B cell (primary cell): ENCODE data around the gene QRICH1. TPM values are rescaled to one million over a fixed set of nuclear protein-coding genes. Genes with fewer than 3 reads are reported as not detected.

Source experiments
- ATAC-seq: fragments of 200-7000 bp; cut with Tn5 transposase; one replicate; pipeline ENCODE4 v1.10.0; 2021; ENCODE audit warnings: low read depth, mild to moderate bottlenecking, moderate number of reproducible peaks, moderate library complexity
- CTCF ChIA-PET: fragments of 350-600 bp; sonication (Branson Sonifier 250); formaldehyde crosslinking; loops from one replicate; lab custom pipeline; 2021; ENCODE audit warnings: antibody characterized with exemption, inconsistent platforms; lab: Charles Lee
- POLR2A ChIA-PET: fragments of 350-600 bp; sonication (Branson Sonifier 250); formaldehyde crosslinking; loops from one replicate; lab custom pipeline; 2021; ENCODE audit warnings: antibody characterized with exemption; lab: Charles Lee
- DNase-seq: peaks from one replicate; pipeline ENCODE4 v3.0.0; 2013
- H2AFZ ChIP-seq: 2 replicates; pipeline ENCODE4 v1.6.1; 2012; ENCODE audit warnings: mild to moderate bottlenecking, low read depth, low read length; ENCODE audit not compliant: insufficient read depth, poor library complexity, severe bottlenecking
- H3K27ac ChIP-seq, 2 donors: 1 replicate in 1 of 2; 2 replicates in 1 of 2; pipeline ENCODE4 v1.5.1; 2012 to 2013; ENCODE audit warnings: low read length in 2 of 2, mild to moderate bottlenecking in 2 of 2, moderate library complexity in 1 of 2
- H3K27me3 ChIP-seq, 4 experiments: fragments of 200-600 bp in 1 of 4; sonication (generic) in 1 of 4; replicated peaks in 1 of 4; 1 replicate in 2 of 4; 2 replicates in 2 of 4; pipeline versions ENCODE4 v1.6.1 to v1.7.0; 2013 to 2016; ENCODE audit warnings: low read length in 3 of 4, mild to moderate bottlenecking in 2 of 4, mixed read lengths in 1 of 4, moderate library complexity in 1 of 4; ENCODE audit not compliant: insufficient read depth in 4 of 4, control insufficient read depth in 3 of 4; ENCODE audit errors: control extremely low read depth in 1 of 4
- H3K36me3 ChIP-seq, 2 experiments: replicated peaks in 1 of 2; 1 replicate in 1 of 2; 2 replicates in 1 of 2; pipeline versions ENCODE4 v1.6.1 to v1.7.1; 2013; ENCODE audit warnings: low read length in 1 of 2; ENCODE audit not compliant: insufficient read depth in 2 of 2, control insufficient read depth in 1 of 2; ENCODE audit errors: control extremely low read depth in 1 of 2, extremely low read depth in 1 of 2
- H3K4me1 ChIP-seq, 2 donors: fragments of 200-600 bp in 1 of 2; sonication (generic) in 1 of 2; 1 replicate in 1 of 2; 2 replicates in 1 of 2; pipeline versions ENCODE4 v1.5.1 to v1.6.1; 2013 to 2017; ENCODE audit warnings: low read length in 2 of 2; ENCODE audit not compliant: control insufficient read depth in 2 of 2, insufficient read depth in 2 of 2
- H3K4me2 ChIP-seq: replicated peaks from 2 replicates; pipeline ENCODE3; 2012; ENCODE audit warnings: mild to moderate bottlenecking, low read depth, low read length; ENCODE audit not compliant: poor library complexity, severe bottlenecking
- H3K4me3 ChIP-seq, 5 experiments: fragments of 200-600 bp in 1 of 5; sonication (generic) in 1 of 5; 1 replicate in 3 of 5; 2 replicates in 2 of 5; pipeline versions ENCODE4 v1.5.1 to v1.7.0; 2011 to 2016; ENCODE audit warnings: low read length in 4 of 5, mild to moderate bottlenecking in 4 of 5, low read depth in 2 of 5, control low read depth in 1 of 5, moderate library complexity in 1 of 5; ENCODE audit not compliant: insufficient read depth in 1 of 5; ENCODE audit errors: control extremely low read depth in 1 of 5, extremely low read depth in 1 of 5
- H3K79me2 ChIP-seq: fragments of 200-600 bp; sonication (generic); one replicate; pipeline ENCODE4 v1.6.0; 2016; ENCODE audit warnings: low read length; ENCODE audit not compliant: control insufficient read depth, insufficient read depth
- H3K9ac ChIP-seq: fragments of 200-600 bp; sonication (generic); 2 replicates; pipeline ENCODE4 v1.6.1; 2017; ENCODE audit warnings: mild to moderate bottlenecking, low read length, moderate library complexity
- H3K9me3 ChIP-seq, 3 donors: one replicate each; pipeline versions ENCODE4 v1.6.1 to v1.7.1; 2013; ENCODE audit warnings: low read length in 2 of 3; ENCODE audit not compliant: control insufficient read depth in 2 of 3, insufficient read depth in 1 of 3; ENCODE audit errors: control extremely low read depth in 1 of 3
- H4K20me1 ChIP-seq: 2 replicates; pipeline ENCODE4 v1.6.0; 2012; ENCODE audit warnings: mild to moderate bottlenecking, low read length; ENCODE audit not compliant: insufficient read depth, control insufficient read depth, poor library complexity, severe bottlenecking
- H3K27ac Mint-ChIP-seq: one replicate; pipeline ENCODE4 v1.8.0; 2021; ENCODE audit warnings: mixed read lengths
- H3K27me3 Mint-ChIP-seq: one replicate; pipeline ENCODE4 v1.8.0; 2021; ENCODE audit warnings: mixed read lengths
- H3K4me1 Mint-ChIP-seq: one replicate; pipeline ENCODE4 v1.8.0; 2021; ENCODE audit warnings: mixed read lengths
- H3K4me3 Mint-ChIP-seq: one replicate; pipeline ENCODE4 v1.8.0; 2021; ENCODE audit warnings: mixed read lengths
- H3K9me3 Mint-ChIP-seq: one replicate; pipeline ENCODE4 v1.8.0; 2022; ENCODE audit warnings: mixed read lengths; ENCODE audit not compliant: insufficient read depth
- CTCF ChIP-seq: fragments of 200-600 bp; IDR thresholded peaks from one replicate; pipeline ENCODE4 v1.8.0; 2022; ENCODE audit warnings: antibody characterized with exemption, mild to moderate bottlenecking
- EZH2 ChIP-seq: IDR thresholded peaks from 2 replicates; pipeline ENCODE4 v1.6.1; 2012; ENCODE audit warnings: borderline replicate concordance, low read depth, mild to moderate bottlenecking, moderate library complexity, low read length; ENCODE audit not compliant: insufficient read depth, poor library complexity, severe bottlenecking
- WGBS: methylation state at CpG from one replicate; pipeline ENCODE4 v1.1.5; 2013; ENCODE audit warnings: missing lambda C conversion rate; ENCODE audit not compliant: insufficient coverage; 5-methylcytosine and 5-hydroxymethylcytosine counted together
- intact Hi-C: fragments of 100-400 bp; cut with micrococcal nuclease; formaldehyde crosslinking; loops from one replicate; pipeline ENCODE4 v1.10.0; 2022
- polyA plus RNA-seq: library from polyadenylated mRNA; depleted of rRNA; stranded (reverse); fragments of >200 nt; gene quantifications from 2 replicates; pipeline ENCODE4 v1.2.3, GENCODE V29; 2012
- total RNA-seq, 2 donors: library from RNA; stranded (reverse); fragments of 120-200 nt in 1 of 2; gene quantifications; 1 replicate in 1 of 2; 2 replicates in 1 of 2; pipeline versions ENCODE4 v1.2.3 to v1.2.4, GENCODE V29; 2013 to 2022

Gene QRICH1
- total and polyA plus RNA-seq, 2 donors (not counting 1 experiment from before 2014, with no cell fraction given): 179 to 187 TPM

- Mint-ChIP-seq H3K27ac (no peak overlapping the region), H3K4me1 (peaks cover 2% of the 10 kb centered on the region), H3K4me3 (no peak overlapping the region), H3K27me3 (peaks cover 21% of the 10 kb centered on the region), H3K9me3 (no peaks in the 10 kb centered on the region)
- Histone ChIP-seq H3K79me2 (no peaks in the 10 kb centered on the region), H3K9ac (no peak overlapping the region), H3K4me2 (no peak overlapping the region), H3K27me3 (peaks cover 0 to 31% (median 0%) of the 10 kb centered on the region in 4 experiments), H4K20me1 (no peaks in the 10 kb centered on the region), H3K9me3 (no peaks in the 10 kb centered on the region), H3K27ac (no peak overlapping the region), H3K36me3 (no peaks in the 10 kb centered on the region), H3K4me3 (no peak overlapping the region), H2AFZ (no peak overlapping the region), H3K4me1 (peaks cover 4 to 10% of the 10 kb centered on the region in 2 donors)
- WGBS: 100% methylated on average over 5 of the region's 6 CpGs
- no peak for TF ChIP-seq CTCF
- TF ChIP-seq EZH2: no peak
- intact Hi-C loops: no loop called here
- no peak for DNase-seq
- ChIA-PET CTCF (no interaction called here), POLR2A (interaction anchor here (0.6 kb wide), 1 partner anchor 318 kb away, joined by 3 read pairs; no protein-coding TSS in a partner anchor)
- no peak for ATAC-seq
These were observed 37.7 kb upstream of the QRICH1 start for GRCh38 chr3:49131576-49131975.

- Histone ChIP-seq H2AFZ (no peak overlapping the region), H3K79me2 (no peaks in the 10 kb centered on the region), H3K36me3 (no peaks in the 10 kb centered on the region), H3K9ac (no peak overlapping the region), H3K9me3 (no peaks in the 10 kb centered on the region), H3K27ac (no peak overlapping the region), H3K4me3 (no peak overlapping the region), H3K4me2 (no peak overlapping the region), H3K27me3 (peaks cover 0 to 29% (median 0%) of the 10 kb centered on the region in 4 experiments), H4K20me1 (no peaks in the 10 kb centered on the region), H3K4me1 (peaks cover 4 to 10% of the 10 kb centered on the region in 2 donors)
- intact Hi-C loops: no loop called here
- 89% methylated on average over 12 of the region's 12 CpGs for WGBS
- POLR2A ChIA-PET: no interaction called here
- TF ChIP-seq CTCF (no peak), EZH2 (no peak)
- Mint-ChIP-seq H3K4me3 (no peak overlapping the region), H3K27ac (no peak overlapping the region), H3K4me1 (peaks cover 2% of the 10 kb centered on the region), H3K27me3 (peaks cover 21% of the 10 kb centered on the region), H3K9me3 (no peaks in the 10 kb centered on the region)
- ATAC-seq (no peak), DNase-seq (no peak)
- CTCF ChIA-PET: no interaction called here
These were observed 37.2 kb upstream of the QRICH1 start for GRCh38 chr3:49131040-49131439.
